ENCODE data around the gene HDAC2. TPM values are rescaled to one million over a fixed set of nuclear protein-coding genes. Genes with fewer than 3 reads are reported as not detected.
A peak's percentile ranks its signal among the peaks of the same experiment; 100 is the strongest.

Gene HDAC2
- polyA plus RNA-seq, 3 donors, result 29.6 to 67.7 (median 54.6) TPM

DNA sequence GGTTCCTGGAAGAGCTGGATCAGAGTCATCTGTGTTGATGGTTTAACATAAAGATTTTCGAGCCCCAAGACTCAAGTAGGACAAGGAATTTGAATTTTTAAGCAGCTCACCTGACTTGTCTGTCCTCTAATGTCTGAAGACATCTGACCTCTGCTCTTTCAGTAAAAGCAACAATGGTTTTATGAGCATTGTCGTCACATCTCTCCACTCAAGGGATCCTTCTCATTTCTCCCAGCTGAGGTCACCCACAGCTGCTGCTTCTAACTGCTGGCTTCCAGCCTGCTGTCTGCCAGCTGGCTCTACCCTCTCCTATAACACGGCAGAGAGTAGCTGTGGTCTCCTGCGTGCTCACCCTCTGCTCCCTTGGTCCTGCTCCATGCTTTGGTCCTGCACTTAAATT lies 24.7 kb upstream of the HDAC2 start:
- no peaks in the 10 kb centered on the region for H4K20me1 ChIP-seq (ENCODE audit: insufficient read depth, low read length)
- intact Hi-C loops (cut with micrococcal nuclease), result no loop called here
- H2AFZ ChIP-seq (ENCODE audit: insufficient read depth, low read depth, low read length, poor library complexity, severe bottlenecking), result no peak overlapping the region
- 50% methylated on average over 4 of the region's 4 CpGs for WGBS (ENCODE audit: insufficient coverage)
- no peaks in the 10 kb centered on the region for H3K27me3 ChIP-seq (ENCODE audit: control insufficient read depth in 2 of 2, insufficient read depth in 2 of 2, low read length in 2 of 2)
- no peaks in the 10 kb centered on the region for H3K4me1 Mint-ChIP-seq
- no peak overlapping the region for H3K4me3 Mint-ChIP-seq
- no peaks in the 10 kb centered on the region for H3K79me2 ChIP-seq (ENCODE audit: insufficient read depth, low read length)
- TF ChIP-seq, protein P1, sequence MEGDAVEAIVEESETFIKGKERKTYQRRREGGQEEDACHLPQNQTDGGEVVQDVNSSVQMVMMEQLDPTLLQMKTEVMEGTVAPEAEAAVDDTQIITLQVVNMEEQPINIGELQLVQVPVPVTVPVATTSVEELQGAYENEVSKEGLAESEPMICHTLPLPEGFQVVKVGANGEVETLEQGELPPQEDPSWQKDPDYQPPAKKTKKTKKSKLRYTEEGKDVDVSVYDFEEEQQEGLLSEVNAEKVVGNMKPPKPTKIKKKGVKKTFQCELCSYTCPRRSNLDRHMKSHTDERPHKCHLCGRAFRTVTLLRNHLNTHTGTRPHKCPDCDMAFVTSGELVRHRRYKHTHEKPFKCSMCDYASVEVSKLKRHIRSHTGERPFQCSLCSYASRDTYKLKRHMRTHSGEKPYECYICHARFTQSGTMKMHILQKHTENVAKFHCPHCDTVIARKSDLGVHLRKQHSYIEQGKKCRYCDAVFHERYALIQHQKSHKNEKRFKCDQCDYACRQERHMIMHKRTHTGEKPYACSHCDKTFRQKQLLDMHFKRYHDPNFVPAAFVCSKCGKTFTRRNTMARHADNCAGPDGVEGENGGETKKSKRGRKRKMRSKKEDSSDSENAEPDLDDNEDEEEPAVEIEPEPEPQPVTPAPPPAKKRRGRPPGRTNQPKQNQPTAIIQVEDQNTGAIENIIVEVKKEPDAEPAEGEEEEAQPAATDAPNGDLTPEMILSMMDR (IDR thresholded peaks at IDR 0.05), result no peak
- H3K27me3 Mint-ChIP-seq (ENCODE audit: low read depth in 3 of 3), result no peaks in the 10 kb centered on the region
- no peak overlapping the region for H3K9ac ChIP-seq (ENCODE audit: insufficient read depth, low read length, poor library complexity, severe bottlenecking)
- peak overlapping the region in 1 of 7 donors; percentile 2 for H3K27ac Mint-ChIP-seq
- H3K4me2 ChIP-seq (replicated peaks; ENCODE audit: extremely low read depth, low read length, poor library complexity, severe bottlenecking), result no peak overlapping the region
- H3K4me1 ChIP-seq (ENCODE audit: control insufficient read depth in 1 of 2, insufficient read depth in 2 of 2, low read length in 2 of 2), result no peaks in the 10 kb centered on the region
- no peak overlapping the region for H3K27ac ChIP-seq (ENCODE audit: low read depth in 1 of 2, low read length in 2 of 2)
- no peaks in the 10 kb centered on the region for H3K36me3 ChIP-seq (replicated peaks in 1 of 2; ENCODE audit: control insufficient read depth in 1 of 2, insufficient read depth in 2 of 2, low read length in 2 of 2)
- H3K9me3 ChIP-seq (replicated peaks in 1 of 2; ENCODE audit: control insufficient read depth in 1 of 2, insufficient read depth in 1 of 2, low read length in 2 of 2), result no peaks in the 10 kb centered on the region
- peaks cover 5 to 13% of the 10 kb centered on the region in 2 donors for H3K36me3 Mint-ChIP-seq
- no peak overlapping the region for H3K4me3 ChIP-seq (replicated peaks in 1 of 3; ENCODE audit: low read depth in 2 of 3, low read length in 3 of 3)
- peaks cover 0 to 3% (median 0%) of the 10 kb centered on the region in 7 donors for H3K9me3 Mint-ChIP-seq
- no peak for DNase-seq

DNA sequence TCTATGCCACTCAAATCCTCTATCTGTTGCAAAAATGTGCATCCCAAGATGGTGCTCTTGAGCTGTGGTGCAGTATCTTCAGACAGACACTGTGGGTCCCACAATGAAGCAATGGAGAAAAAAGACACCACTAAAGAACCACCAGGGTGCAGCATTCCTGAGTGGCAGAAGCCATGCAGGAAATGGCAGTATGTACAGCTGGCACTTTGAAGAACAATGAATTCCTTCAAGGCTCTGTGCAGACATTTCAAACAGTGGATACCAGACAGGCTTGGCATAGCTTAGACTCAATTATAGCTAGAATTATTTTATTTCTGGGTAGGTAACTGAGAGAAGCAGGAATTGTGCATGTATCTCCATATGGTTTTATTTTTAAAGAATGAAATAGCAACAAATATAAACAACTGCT lies 24.0 kb upstream of the HDAC2 start:
- intact Hi-C loops (cut with micrococcal nuclease), result no loop called here
- H3K4me1 Mint-ChIP-seq, result no peaks in the 10 kb centered on the region
- peak in 2 of 3 donors; percentile 8 to 29 for DNase-seq

More for the DNA sequence above, 24.0 kb upstream of the HDAC2 start:
- Histone ChIP-seq H3K27me3 (ENCODE audit: control insufficient read depth in 2 of 2, insufficient read depth in 2 of 2, low read length in 2 of 2) (no peaks in the 10 kb centered on the region), H4K20me1 (ENCODE audit: insufficient read depth, low read length) (no peaks in the 10 kb centered on the region), H3K4me3 (replicated peaks in 1 of 3; ENCODE audit: low read depth in 2 of 3, low read length in 3 of 3) (no peak overlapping the region), H3K9ac (ENCODE audit: insufficient read depth, low read length, poor library complexity, severe bottlenecking) (no peak overlapping the region), H3K4me2 (replicated peaks; ENCODE audit: extremely low read depth, low read length, poor library complexity, severe bottlenecking) (no peak overlapping the region), H3K79me2 (ENCODE audit: insufficient read depth, low read length) (no peaks in the 10 kb centered on the region), H3K27ac (ENCODE audit: low read depth in 1 of 2, low read length in 2 of 2) (no peak overlapping the region), H3K9me3 (replicated peaks in 1 of 2; ENCODE audit: control insufficient read depth in 1 of 2, insufficient read depth in 1 of 2, low read length in 2 of 2) (no peaks in the 10 kb centered on the region), H2AFZ (ENCODE audit: insufficient read depth, low read depth, low read length, poor library complexity, severe bottlenecking) (no peak overlapping the region), H3K36me3 (replicated peaks in 1 of 2; ENCODE audit: control insufficient read depth in 1 of 2, insufficient read depth in 2 of 2, low read length in 2 of 2) (no peaks in the 10 kb centered on the region), H3K4me1 (ENCODE audit: control insufficient read depth in 1 of 2, insufficient read depth in 2 of 2, low read length in 2 of 2) (no peaks in the 10 kb centered on the region)
- Mint-ChIP-seq H3K4me3 (no peak overlapping the region), H3K27me3 (ENCODE audit: low read depth in 3 of 3) (no peaks in the 10 kb centered on the region), H3K27ac (no peak overlapping the region), H3K9me3 (peaks cover 0 to 4% (median 2%) of the 10 kb centered on the region in 7 donors), H3K36me3 (peaks cover 5 to 13% of the 10 kb centered on the region in 2 donors)
- TF ChIP-seq, protein P1 (IDR thresholded peaks at IDR 0.05), result peak; percentile 26
